ENCODE measurements around the gene PPP1R3G. TPM values are rescaled to one million over a fixed set of nuclear protein-coding genes. Genes with fewer than 3 reads are reported as not detected.

The PPP1R3G gene
- total and polyA plus RNA-seq, 2 of the 13 experiments (the other 11 are each of a cell fraction or from before 2014, with no cell fraction given), result 1.2 to 1.3 TPM

DNA sequence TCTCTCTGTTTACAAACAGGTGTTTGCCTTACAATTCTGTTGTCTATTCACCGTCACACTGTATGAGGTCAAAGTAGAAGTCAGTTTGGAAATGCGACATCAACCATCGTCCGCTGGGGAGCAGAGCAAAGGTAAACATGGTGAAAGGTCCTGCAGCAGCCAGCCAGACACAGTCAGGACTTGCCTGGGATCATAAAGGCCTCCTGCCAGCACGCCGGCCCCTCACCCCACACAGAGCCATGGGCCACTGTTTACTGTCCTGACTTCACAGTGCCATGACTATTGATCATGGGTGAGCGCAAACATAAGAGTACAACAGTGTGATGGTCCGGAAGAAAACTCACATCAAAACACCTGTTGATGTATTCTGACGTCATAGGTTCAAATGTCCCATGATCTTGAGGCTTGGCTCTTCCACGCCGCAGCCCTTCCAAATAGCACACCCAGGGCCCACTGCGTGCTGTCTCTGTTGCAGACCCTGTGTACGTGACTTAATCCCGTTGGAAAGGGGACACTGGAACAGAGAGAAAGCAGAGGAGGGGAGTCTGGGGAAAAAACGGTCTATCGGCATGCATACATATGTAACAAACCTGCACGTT is 16.9 kb upstream of the PPP1R3G start (continued):
- TF ChIP-seq, protein P1, sequence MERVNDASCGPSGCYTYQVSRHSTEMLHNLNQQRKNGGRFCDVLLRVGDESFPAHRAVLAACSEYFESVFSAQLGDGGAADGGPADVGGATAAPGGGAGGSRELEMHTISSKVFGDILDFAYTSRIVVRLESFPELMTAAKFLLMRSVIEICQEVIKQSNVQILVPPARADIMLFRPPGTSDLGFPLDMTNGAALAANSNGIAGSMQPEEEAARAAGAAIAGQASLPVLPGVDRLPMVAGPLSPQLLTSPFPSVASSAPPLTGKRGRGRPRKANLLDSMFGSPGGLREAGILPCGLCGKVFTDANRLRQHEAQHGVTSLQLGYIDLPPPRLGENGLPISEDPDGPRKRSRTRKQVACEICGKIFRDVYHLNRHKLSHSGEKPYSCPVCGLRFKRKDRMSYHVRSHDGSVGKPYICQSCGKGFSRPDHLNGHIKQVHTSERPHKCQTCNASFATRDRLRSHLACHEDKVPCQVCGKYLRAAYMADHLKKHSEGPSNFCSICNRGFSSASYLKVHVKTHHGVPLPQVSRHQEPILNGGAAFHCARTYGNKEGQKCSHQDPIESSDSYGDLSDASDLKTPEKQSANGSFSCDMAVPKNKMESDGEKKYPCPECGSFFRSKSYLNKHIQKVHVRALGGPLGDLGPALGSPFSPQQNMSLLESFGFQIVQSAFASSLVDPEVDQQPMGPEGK (CRISPR knock-in tag; IDR thresholded peaks at IDR 0.05), result peak; percentile 86
- TF ChIP-seq ZNF816 (CRISPR knock-in tag; IDR thresholded peaks at IDR 0.05; ENCODE audit: borderline replicate concordance), result peak; percentile 96; the same call in 1 of the 2 replicates
- TF ChIP-seq NFIC (IDR thresholded peaks at IDR 0.05; ENCODE audit: low read length), result peak; percentile 95
- no peak for TF ChIP-seq HNRNPK (IDR thresholded peaks at IDR 0.05; ENCODE audit: low read depth, low read length, poor library complexity, severe bottlenecking)
- no peak for TF ChIP-seq PLRG1 (conservative IDR thresholded peaks at IDR 0.05)
- TF ChIP-seq, protein P2, sequence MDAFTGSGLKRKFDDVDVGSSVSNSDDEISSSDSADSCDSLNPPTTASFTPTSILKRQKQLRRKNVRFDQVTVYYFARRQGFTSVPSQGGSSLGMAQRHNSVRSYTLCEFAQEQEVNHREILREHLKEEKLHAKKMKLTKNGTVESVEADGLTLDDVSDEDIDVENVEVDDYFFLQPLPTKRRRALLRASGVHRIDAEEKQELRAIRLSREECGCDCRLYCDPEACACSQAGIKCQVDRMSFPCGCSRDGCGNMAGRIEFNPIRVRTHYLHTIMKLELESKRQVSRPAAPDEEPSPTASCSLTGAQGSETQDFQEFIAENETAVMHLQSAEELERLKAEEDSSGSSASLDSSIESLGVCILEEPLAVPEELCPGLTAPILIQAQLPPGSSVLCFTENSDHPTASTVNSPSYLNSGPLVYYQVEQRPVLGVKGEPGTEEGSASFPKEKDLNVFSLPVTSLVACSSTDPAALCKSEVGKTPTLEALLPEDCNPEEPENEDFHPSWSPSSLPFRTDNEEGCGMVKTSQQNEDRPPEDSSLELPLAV (CRISPR knock-in tag; conservative IDR thresholded peaks at IDR 0.05; ENCODE audit: low read depth), result no peak
- TF ChIP-seq, protein P3, sequence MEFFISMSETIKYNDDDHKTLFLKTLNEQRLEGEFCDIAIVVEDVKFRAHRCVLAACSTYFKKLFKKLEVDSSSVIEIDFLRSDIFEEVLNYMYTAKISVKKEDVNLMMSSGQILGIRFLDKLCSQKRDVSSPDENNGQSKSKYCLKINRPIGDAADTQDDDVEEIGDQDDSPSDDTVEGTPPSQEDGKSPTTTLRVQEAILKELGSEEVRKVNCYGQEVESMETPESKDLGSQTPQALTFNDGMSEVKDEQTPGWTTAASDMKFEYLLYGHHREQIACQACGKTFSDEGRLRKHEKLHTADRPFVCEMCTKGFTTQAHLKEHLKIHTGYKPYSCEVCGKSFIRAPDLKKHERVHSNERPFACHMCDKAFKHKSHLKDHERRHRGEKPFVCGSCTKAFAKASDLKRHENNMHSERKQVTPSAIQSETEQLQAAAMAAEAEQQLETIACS (CRISPR knock-in tag; IDR thresholded peaks at IDR 0.05), result no peak
- TF ChIP-seq, protein P4, sequence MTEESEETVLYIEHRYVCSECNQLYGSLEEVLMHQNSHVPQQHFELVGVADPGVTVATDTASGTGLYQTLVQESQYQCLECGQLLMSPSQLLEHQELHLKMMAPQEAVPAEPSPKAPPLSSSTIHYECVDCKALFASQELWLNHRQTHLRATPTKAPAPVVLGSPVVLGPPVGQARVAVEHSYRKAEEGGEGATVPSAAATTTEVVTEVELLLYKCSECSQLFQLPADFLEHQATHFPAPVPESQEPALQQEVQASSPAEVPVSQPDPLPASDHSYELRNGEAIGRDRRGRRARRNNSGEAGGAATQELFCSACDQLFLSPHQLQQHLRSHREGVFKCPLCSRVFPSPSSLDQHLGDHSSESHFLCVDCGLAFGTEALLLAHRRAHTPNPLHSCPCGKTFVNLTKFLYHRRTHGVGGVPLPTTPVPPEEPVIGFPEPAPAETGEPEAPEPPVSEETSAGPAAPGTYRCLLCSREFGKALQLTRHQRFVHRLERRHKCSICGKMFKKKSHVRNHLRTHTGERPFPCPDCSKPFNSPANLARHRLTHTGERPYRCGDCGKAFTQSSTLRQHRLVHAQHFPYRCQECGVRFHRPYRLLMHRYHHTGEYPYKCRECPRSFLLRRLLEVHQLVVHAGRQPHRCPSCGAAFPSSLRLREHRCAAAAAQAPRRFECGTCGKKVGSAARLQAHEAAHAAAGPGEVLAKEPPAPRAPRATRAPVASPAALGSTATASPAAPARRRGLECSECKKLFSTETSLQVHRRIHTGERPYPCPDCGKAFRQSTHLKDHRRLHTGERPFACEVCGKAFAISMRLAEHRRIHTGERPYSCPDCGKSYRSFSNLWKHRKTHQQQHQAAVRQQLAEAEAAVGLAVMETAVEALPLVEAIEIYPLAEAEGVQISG (CRISPR knock-in tag; IDR thresholded peaks at IDR 0.05), result peak; percentile 93
- TF ChIP-seq RCOR2 (CRISPR knock-in tag; IDR thresholded peaks at IDR 0.05), result peak; percentile 99
- peak; percentile 97 for TF ChIP-seq MEF2D (CRISPR knock-in tag; IDR thresholded peaks at IDR 0.05)
- 0 out of 2 replicates have a peak, but pooled peaks have one; percentile 57 for TF ChIP-seq MYNN (CRISPR knock-in tag; IDR thresholded peaks at IDR 0.05; ENCODE audit: low read depth)
- no peak for TF ChIP-seq ZNF75D (CRISPR knock-in tag; IDR thresholded peaks at IDR 0.05; ENCODE audit: borderline replicate concordance)
- TF ChIP-seq, protein P5, sequence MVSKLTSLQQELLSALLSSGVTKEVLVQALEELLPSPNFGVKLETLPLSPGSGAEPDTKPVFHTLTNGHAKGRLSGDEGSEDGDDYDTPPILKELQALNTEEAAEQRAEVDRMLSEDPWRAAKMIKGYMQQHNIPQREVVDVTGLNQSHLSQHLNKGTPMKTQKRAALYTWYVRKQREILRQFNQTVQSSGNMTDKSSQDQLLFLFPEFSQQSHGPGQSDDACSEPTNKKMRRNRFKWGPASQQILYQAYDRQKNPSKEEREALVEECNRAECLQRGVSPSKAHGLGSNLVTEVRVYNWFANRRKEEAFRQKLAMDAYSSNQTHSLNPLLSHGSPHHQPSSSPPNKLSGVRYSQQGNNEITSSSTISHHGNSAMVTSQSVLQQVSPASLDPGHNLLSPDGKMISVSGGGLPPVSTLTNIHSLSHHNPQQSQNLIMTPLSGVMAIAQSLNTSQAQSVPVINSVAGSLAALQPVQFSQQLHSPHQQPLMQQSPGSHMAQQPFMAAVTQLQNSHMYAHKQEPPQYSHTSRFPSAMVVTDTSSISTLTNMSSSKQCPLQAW (CRISPR knock-in tag; IDR thresholded peaks at IDR 0.05), result peak; percentile 99
- TF ChIP-seq, protein P6, sequence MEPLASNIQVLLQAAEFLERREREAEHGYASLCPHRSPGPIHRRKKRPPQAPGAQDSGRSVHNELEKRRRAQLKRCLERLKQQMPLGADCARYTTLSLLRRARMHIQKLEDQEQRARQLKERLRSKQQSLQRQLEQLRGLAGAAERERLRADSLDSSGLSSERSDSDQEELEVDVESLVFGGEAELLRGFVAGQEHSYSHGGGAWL (CRISPR knock-in tag; IDR thresholded peaks at IDR 0.05), result peak; percentile 88; the same call in 1 of the 2 replicates
- TF ChIP-seq, protein P7, sequence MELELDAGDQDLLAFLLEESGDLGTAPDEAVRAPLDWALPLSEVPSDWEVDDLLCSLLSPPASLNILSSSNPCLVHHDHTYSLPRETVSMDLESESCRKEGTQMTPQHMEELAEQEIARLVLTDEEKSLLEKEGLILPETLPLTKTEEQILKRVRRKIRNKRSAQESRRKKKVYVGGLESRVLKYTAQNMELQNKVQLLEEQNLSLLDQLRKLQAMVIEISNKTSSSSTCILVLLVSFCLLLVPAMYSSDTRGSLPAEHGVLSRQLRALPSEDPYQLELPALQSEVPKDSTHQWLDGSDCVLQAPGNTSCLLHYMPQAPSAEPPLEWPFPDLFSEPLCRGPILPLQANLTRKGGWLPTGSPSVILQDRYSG (CRISPR knock-in tag; IDR thresholded peaks at IDR 0.05), result no peak
- TF ChIP-seq FIP1L1 (IDR thresholded peaks at IDR 0.05; ENCODE audit: borderline replicate concordance, insufficient read depth, low read depth, low read length), result no peak
- TF ChIP-seq ZBTB7A (CRISPR knock-in tag; IDR thresholded peaks at IDR 0.05), result peak; percentile 95; the same call in 1 of the 2 replicates
- TF ChIP-seq ZSCAN29 (CRISPR knock-in tag; conservative IDR thresholded peaks at IDR 0.05), result peak; percentile 93
